GM13977 (cell line): ENCODE measurements around the gene PODXL2.

ENCODE experiments used
- DNase-seq: peaks from one replicate; pipeline ENCODE4 v3.0.0; 2012; ENCODE audit warnings: low spot score
- in situ Hi-C: fragments of 300-500 bp; cut with MboI; formaldehyde crosslinking; loops from one replicate; pipeline ENCODE4 v1.12.0; 2022; ENCODE audit warnings: low sequenced_read_pairs, low pct_unique_long_range_greater_than_20kb, mixed read lengths, inconsistent platforms; ENCODE audit not compliant: unreplicated experiment
- TF ChIP-seq, protein P1 (sequence below): IDR thresholded peaks from 2 replicates; pipeline ENCODE4 v1.5.1; 2012; ENCODE audit warnings: mild to moderate bottlenecking, control low read depth; ENCODE audit not compliant: insufficient read depth; ENCODE audit errors: extremely low read depth, missing control alignments

Gene PODXL2

DNA sequence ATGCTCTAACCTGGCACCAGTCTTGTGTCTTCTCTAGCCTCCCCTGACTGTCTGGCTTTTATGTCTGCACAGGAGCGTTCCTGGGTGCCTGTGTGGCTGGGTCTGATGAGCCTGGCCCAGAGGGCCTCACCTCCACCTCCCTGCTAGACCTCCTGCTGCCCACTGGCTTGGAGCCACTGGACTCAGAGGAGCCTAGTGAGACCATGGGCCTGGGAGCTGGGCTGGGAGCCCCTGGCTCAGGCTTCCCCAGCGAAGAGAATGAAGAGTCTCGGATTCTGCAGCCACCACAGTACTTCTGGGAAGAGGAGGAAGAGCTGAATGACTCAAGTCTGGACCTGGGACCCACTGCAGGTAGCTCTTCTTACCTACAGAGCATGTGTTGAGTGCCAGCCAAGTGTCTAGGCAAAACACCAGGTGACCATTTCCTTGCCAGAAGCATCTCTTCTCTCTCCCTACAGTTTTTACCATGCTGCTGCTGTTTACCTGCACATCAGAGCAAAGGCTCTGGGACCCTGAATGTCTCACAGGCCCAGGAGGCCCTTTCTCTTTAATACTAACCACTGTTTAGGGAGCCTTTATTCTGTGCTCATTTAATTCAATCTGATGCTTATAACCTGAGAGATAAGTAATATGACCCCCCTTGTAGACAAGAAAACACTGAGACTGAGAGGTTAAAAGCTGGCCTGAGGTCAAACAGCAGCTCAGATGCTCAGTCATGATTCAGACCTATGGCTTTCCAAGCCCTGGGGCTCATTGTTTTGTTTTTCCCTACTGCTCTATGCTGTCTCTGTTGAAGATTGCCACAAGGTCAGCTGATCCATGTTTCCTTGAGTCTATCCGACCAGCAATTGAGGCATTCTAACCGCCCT is 10.4 kb downstream of the PODXL2 start:
- TF ChIP-seq, protein P1, sequence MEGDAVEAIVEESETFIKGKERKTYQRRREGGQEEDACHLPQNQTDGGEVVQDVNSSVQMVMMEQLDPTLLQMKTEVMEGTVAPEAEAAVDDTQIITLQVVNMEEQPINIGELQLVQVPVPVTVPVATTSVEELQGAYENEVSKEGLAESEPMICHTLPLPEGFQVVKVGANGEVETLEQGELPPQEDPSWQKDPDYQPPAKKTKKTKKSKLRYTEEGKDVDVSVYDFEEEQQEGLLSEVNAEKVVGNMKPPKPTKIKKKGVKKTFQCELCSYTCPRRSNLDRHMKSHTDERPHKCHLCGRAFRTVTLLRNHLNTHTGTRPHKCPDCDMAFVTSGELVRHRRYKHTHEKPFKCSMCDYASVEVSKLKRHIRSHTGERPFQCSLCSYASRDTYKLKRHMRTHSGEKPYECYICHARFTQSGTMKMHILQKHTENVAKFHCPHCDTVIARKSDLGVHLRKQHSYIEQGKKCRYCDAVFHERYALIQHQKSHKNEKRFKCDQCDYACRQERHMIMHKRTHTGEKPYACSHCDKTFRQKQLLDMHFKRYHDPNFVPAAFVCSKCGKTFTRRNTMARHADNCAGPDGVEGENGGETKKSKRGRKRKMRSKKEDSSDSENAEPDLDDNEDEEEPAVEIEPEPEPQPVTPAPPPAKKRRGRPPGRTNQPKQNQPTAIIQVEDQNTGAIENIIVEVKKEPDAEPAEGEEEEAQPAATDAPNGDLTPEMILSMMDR: no peak
- no peak for DNase-seq
- in situ Hi-C loops: no loop called here

DNA sequence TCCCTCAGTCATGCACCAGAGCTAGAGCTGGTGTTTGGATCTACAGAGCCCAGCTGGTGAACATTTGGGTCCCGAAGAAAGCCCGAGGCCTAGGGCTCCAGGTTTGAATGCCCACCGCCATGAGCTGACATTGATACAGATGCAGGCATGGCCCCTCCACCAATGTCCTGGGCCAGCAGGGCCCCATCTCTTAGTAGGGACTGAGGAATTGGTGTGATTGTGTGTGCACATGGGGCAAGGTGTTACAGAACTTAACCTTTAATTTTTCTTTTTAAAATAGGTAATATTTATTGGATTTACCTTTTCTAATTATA is 11.0 kb downstream of the PODXL2 start:
- TF ChIP-seq, protein P1: no peak
- DNase-seq: no peak
- in situ Hi-C loops: no loop called here

DNA sequence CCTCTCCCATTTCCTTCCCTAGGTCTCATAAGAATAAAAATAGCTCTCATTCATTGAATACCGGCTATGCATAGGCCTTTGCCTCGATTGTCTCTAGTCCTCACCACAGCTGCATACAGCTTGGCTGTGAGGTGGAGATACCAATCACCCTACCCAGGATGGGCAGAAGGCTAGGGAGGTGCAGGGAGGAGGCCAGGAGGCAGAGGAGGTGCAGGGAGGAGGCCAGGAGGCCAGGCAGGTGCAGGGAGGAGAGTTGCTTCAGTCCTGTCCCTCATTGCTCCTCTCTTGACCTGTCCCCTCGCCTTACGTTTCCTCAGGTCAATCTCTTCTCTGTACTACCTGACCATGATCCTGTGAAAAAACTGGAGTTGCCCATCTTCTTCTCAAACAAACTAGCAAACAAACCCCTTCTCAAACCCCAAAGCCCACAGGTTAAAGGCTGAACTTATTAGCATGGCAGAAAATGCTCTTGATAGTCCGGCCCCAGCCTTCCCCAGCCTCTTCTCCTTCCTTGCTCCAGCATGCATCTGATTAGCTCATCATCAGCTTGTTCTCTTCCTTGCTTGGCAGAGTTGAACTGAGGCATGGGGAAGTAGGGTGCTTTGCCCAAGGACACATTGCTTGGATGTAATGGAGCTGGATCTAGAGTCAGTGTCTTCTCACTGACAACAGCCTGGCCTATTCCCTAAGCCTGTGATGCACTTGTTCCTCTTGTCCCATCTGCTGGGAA is 15.8 kb downstream of the PODXL2 start:
- TF ChIP-seq, protein P1: no peak
- in situ Hi-C loops: no loop called here
- no peak for DNase-seq

DNA sequence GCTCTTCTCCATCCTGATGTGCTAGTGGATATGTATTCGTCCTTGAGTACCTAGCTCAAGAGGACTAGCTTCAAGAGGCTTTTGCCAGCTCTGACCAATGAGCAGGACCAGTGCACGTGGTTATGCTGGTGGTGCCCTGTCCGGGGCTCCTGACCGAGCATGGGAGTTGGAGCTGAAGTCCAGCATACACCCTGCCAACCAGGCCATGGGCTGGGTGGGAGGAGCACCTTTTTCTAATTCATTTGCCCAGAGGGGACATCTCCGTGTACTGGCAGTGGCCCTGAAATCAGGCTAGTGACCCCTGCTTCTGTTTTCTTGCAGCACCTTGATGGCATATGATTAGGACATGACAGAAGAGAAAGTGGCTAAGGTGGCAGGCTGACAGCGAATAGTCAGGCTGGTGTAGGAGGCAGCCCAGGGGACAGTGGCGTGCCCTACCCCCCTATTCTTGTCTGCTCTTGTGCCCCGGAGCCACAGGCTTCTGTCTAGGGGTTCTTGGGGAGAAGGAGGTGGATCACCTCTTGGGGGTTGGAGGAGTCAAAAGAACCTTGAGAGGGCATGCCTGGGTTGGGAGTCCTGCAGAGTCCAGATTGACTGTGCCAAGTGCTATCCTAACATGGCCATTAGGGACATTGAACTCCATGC is 16.5 kb downstream of the PODXL2 start:
- TF ChIP-seq, protein P1: no peak
- no peak for DNase-seq
- in situ Hi-C loops: no loop called here

DNA sequence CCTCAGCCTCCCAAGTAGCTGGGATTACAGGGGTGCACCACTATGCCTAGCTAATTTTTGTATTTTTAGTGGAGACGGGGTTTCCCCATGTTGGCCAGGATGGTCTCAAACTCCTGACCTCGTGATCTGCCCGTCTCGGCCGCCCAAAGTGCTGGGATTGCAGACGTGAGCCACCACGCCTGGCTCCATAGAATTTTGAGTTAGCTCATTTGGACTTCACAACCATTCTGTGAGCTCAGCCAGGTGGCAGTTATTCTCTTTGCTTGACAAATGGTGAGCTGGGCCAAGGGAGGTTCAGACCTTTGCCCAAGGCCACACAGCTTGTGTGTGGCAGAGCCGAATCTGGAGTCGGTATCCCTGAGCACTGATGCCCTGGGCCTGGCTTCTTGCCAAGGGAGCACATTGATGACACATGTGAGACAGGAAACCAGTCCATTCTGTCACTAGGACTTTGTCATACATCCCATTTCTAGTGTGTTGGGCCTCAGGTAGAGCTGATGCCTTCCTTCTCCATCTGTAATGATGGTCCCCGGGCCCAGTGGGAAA is 17.6 kb downstream of the PODXL2 start:
- in situ Hi-C loops: no loop called here

More for the DNA sequence above, 17.6 kb downstream of the PODXL2 start:
- DNase-seq: no peak
- TF ChIP-seq, protein P1: no peak
